Left ventricle myocardium inferior (tissue), 1 donor: Measurements from ENCODE around the gene CCDC142. TPM values are rescaled to one million over a fixed set of nuclear protein-coding genes. Genes with fewer than 3 reads are reported as not detected.
"Not testable (repeated sequence)": the region's sequence is repeated elsewhere in the genome, so short reads cannot be mapped to it uniquely, and the experiment has no call there.

Source experiments
- DNase-seq: peaks from one replicate; pipeline ENCODE4 v3.0.0-alpha.2; 2020
- H3K27ac ChIP-seq: fragments of 200-600 bp; replicated peaks from 2 replicates; pipeline ENCODE4 v1.8.0; 2021
- H3K27me3 ChIP-seq: fragments of 200-600 bp; 2 replicates; pipeline ENCODE4 v1.8.0; 2021; ENCODE audit warnings: low read depth
- H3K36me3 ChIP-seq: fragments of 200-600 bp; 2 replicates; pipeline ENCODE4 v1.8.0; 2021
- H3K4me1 ChIP-seq: fragments of 200-600 bp; 2 replicates; pipeline ENCODE4 v1.8.0; 2021
- H3K4me3 ChIP-seq: fragments of 200-600 bp; 2 replicates; pipeline ENCODE4 v1.8.0; 2021; ENCODE audit warnings: mild to moderate bottlenecking, moderate library complexity
- H3K9me3 ChIP-seq: fragments of 200-600 bp; replicated peaks from 2 replicates; pipeline ENCODE4 v1.8.0; 2021
- intact Hi-C: fragments of 100-400 bp; cut with micrococcal nuclease; formaldehyde crosslinking; loops from one replicate; pipeline ENCODE4 v1.11.0; 2022
- total RNA-seq: library from RNA; stranded (reverse); fragmentation: NEBNext Ultra II Directional; extraction: Animal tissue kit (Norgen Biotek cat#: 25700); gene quantifications from one replicate; pipeline ENCODE4 v1.2.1, GENCODE V29; 2021
- TF ChIP-seq, protein P1 (sequence below): fragments of 200-600 bp; IDR thresholded peaks from 2 replicates; pipeline ENCODE4 v1.8.0; 2021; ENCODE audit warnings: antibody characterized with exemption, mild to moderate bottlenecking, borderline replicate concordance
- donor health status: DM: no; HTN: yes; CAD: no; lungs with severe emphysema.

Gene CCDC142
- total RNA-seq, 1 donor from 2014 or later, result 5.6 TPM

DNA sequence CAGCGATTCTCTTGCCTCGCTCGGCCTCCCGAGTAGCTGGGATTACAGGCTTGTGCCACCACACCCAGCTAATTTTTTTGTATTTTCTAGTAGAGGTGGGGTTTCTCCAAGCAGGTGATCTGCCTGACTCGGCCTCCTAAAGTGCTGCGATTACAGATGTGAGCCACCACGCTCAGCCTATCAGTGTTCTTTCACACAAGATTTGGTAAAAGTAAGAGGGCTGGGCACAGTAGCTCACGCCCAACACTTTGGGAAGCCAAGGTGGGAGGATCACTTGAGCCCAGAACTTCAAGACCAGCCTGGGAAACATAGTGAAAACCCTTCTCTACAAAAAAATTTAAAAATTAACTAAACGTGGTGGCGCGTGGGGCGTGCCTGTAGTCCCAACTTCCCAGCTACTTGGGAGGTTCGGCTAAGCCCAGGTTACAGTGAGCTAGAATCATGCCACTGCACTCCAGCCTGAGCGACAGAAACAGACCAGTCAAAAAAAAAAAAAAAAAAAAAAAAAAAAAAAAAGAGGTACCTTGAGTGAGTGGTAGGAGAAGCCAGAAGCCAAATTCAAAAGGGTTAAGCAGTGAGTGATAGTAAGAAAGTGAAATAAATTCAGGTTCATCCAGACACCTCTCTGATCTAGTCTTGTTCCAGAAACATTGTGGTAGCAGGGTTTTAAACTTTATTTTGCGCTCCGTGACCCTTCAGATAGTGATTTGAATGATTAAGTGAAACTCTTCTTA, 11.3 kb downstream of the CCDC142 start:
- Histone ChIP-seq H3K4me1 (peaks cover 34% of the 10 kb centered on the region), H3K36me3 (peaks cover 23% of the 10 kb centered on the region), H3K9me3 (no peaks in the 10 kb centered on the region), H3K27me3 (no peaks in the 10 kb centered on the region), H3K4me3 (peak overlapping the region; percentile 88), H3K27ac (peak overlapping the region; percentile 95)
- TF ChIP-seq, protein P1, sequence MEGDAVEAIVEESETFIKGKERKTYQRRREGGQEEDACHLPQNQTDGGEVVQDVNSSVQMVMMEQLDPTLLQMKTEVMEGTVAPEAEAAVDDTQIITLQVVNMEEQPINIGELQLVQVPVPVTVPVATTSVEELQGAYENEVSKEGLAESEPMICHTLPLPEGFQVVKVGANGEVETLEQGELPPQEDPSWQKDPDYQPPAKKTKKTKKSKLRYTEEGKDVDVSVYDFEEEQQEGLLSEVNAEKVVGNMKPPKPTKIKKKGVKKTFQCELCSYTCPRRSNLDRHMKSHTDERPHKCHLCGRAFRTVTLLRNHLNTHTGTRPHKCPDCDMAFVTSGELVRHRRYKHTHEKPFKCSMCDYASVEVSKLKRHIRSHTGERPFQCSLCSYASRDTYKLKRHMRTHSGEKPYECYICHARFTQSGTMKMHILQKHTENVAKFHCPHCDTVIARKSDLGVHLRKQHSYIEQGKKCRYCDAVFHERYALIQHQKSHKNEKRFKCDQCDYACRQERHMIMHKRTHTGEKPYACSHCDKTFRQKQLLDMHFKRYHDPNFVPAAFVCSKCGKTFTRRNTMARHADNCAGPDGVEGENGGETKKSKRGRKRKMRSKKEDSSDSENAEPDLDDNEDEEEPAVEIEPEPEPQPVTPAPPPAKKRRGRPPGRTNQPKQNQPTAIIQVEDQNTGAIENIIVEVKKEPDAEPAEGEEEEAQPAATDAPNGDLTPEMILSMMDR, result no peak
- no peak for DNase-seq
- intact Hi-C loops, result no loop called here

DNA sequence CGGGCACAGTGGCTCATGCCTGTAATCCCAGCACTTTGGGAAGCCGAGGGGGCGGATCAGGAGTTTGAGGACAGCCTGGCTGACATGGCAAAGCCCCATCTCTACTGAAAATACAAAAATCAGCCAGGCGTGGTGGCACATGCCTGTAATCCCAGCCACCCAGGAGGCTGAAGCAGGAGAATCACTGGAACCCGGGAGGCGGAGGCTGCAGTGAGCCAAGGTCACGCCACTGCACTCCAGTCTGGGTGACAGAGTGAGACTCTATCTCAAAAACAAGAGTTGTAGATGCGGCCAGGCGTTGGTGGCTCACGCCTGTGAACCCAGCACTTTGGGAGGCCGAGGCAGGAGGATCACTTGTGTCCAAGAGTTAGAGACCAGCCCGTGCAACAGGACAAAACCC, 12.1 kb downstream of the CCDC142 start:
- intact Hi-C loops, DNase-seq, H3K27me3 ChIP-seq, H3K9me3 ChIP-seq: not testable (repeated sequence)
- Histone ChIP-seq H3K36me3 (peaks cover 18% of the 10 kb centered on the region), H3K27ac (peak overlapping the region; percentile 2), H3K4me3 (peak overlapping the region; percentile 88), H3K4me1 (peaks cover 40% of the 10 kb centered on the region)

DNA sequence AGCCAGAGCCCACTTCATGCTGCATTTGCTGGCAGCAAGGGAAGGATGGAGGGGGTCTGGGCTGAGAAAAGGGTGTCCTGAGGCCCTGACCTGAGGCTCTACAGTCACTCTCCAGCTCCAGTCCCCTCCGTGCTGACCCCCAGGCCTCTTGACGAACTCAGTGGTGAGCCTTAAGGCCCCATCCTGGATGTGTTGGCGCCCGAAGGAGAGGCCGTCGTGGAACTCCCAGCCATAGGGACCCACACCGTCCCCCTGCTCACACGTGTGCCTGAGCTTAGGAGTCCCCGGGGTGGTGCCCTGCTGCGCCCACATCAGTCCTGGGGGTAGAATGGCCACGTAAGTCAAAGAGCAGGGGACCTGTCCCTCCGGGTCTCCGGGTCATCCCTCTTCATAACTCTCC, 18.4 kb downstream of the CCDC142 start:
- TF ChIP-seq, protein P1, result no peak
- H3K27me3 ChIP-seq, result no peaks in the 10 kb centered on the region
- no peaks in the 10 kb centered on the region for H3K9me3 ChIP-seq
- H3K4me1 ChIP-seq, result peaks cover 30% of the 10 kb centered on the region
- no peak for DNase-seq
- peak overlapping the region; percentile 93 for H3K27ac ChIP-seq
- H3K36me3 ChIP-seq, result peaks cover 21% of the 10 kb centered on the region
- intact Hi-C loops, result no loop called here
- peak overlapping the region; percentile 99 for H3K4me3 ChIP-seq

DNA sequence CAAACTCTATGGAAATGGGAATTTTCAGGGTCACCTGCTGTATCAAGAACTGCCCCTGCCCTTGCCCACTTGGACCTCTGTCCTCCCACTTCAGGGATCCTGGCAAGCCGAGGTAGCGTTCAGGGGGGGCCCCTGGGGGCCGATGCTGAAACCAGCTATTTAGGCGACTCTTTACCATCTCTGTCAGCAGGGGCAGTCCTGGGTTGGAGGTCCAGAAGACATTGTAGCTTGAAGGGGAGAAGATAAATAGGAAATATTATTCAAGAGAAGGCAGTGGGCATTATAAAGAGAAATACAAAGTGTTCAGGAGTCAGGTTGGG, 20.1 kb downstream of the CCDC142 start:
- no peak overlapping the region for H3K27ac ChIP-seq
- intact Hi-C loops, result no loop called here
- TF ChIP-seq, protein P1, result no peak
- no peak overlapping the region for H3K4me3 ChIP-seq
- no peak for DNase-seq
- peaks cover 21% of the 10 kb centered on the region for H3K36me3 ChIP-seq
- H3K4me1 ChIP-seq, result peaks cover 41% of the 10 kb centered on the region
- no peaks in the 10 kb centered on the region for H3K9me3 ChIP-seq
- H3K27me3 ChIP-seq, result no peaks in the 10 kb centered on the region

DNA sequence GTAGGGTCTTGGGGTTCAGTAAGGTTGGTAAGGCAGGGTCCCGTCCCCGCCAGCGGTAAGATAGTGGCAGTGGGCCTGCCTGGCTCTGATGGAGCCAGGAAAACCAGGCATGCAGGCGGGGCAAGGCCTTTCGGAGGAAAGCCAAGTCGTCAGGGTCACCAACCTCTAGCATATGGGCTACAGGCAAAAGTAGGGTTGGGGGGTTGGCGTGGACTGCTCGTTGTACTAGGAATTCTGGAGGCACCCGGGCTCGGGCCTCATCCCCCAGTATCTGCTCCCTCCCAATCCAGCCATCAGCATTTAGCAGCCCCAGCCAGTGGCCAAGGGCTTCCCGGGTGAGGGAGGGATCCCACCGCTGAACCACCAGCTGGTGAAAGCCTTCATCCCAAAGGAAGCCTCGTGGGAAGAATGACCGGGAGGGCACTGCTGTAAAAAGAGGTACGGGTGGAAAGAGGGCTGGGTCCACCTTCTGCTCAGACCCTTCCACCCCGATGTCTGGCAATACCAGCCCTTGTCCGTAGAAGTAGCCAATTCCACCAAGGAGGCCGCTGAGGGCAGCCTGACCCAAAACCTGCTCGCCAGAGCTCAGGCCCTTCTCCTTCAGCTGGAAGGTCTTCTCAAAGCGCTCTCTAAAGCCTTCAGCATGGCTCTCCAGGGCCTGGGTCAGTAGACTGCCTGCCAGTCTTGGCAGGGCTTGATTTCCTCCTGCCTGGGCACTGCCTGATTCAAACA, 20.6 kb downstream of the CCDC142 start:
- peaks cover 21% of the 10 kb centered on the region for H3K36me3 ChIP-seq
- no peak overlapping the region for H3K4me3 ChIP-seq
- no peak for DNase-seq
- H3K4me1 ChIP-seq, result peaks cover 46% of the 10 kb centered on the region
- TF ChIP-seq, protein P1, result no peak
- intact Hi-C loops, result no loop called here
- H3K27me3 ChIP-seq, result no peaks in the 10 kb centered on the region
- H3K9me3 ChIP-seq, result no peaks in the 10 kb centered on the region
- H3K27ac ChIP-seq, result no peak overlapping the region
